GM23248 (cell line): Measurements from ENCODE around the gene CDC34.

Experiments used
- EZH2 ChIP-seq: fragments of 200-600 bp; sonication (generic); IDR thresholded peaks from 2 replicates; pipeline ENCODE4 v1.6.1; 2018; ENCODE audit warnings: antibody characterized with exemption, mild to moderate bottlenecking; ENCODE audit not compliant: insufficient read depth, poor library complexity, severe bottlenecking
- EZH2phosphoT487 ChIP-seq: fragments of 200-600 bp; sonication (generic); IDR thresholded peaks from 2 replicates; pipeline ENCODE4 v1.6.1; 2018; ENCODE audit warnings: antibody characterized with exemption, moderate library complexity, mild to moderate bottlenecking, low read depth; ENCODE audit not compliant: insufficient read depth

DNA sequence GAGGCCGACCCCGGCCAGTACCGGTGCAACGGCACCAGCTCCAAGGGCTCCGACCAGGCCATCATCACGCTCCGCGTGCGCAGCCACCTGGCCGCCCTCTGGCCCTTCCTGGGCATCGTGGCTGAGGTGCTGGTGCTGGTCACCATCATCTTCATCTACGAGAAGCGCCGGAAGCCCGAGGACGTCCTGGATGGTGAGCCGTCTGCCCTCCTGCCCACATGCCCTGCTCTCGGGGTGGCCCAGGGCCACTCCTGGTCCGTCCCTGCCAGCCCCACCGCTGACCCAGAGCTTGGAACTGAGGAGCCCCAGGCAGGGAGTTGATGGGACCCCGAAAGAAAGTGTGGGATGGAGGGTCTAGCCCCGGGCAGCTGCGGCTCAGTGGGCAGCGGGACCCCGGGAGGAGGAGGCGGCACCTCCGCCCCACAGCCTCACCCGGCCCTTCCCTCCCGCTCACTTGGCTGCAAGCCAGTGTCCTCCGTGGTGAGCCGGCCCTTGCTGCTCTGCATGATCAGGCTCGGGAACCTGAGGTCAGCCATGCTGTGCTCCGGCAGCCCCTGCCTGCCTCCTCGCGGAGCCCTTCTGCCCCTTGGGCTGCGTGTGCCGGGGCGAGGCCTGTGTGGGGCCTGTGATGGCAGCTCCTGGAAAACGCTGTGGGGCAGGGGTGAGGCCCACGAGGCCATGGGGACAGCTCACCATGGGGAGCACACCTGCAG is 50.0 kb downstream of the CDC34 start:
- TF ChIP-seq EZH2, result no peak
- TF ChIP-seq EZH2phosphoT487, result no peak
